ENCODE data around the gene BORCS6. TPM values are rescaled to one million over a fixed set of nuclear protein-coding genes. Genes with fewer than 3 reads are reported as not detected.
"Not testable (repeated sequence)": the region's sequence is repeated elsewhere in the genome, so short reads cannot be mapped to it uniquely, and the experiment has no call there.

The BORCS6 gene
- total RNA-seq, 1 experiment from 2014 or later = 7.3 TPM

DNA sequence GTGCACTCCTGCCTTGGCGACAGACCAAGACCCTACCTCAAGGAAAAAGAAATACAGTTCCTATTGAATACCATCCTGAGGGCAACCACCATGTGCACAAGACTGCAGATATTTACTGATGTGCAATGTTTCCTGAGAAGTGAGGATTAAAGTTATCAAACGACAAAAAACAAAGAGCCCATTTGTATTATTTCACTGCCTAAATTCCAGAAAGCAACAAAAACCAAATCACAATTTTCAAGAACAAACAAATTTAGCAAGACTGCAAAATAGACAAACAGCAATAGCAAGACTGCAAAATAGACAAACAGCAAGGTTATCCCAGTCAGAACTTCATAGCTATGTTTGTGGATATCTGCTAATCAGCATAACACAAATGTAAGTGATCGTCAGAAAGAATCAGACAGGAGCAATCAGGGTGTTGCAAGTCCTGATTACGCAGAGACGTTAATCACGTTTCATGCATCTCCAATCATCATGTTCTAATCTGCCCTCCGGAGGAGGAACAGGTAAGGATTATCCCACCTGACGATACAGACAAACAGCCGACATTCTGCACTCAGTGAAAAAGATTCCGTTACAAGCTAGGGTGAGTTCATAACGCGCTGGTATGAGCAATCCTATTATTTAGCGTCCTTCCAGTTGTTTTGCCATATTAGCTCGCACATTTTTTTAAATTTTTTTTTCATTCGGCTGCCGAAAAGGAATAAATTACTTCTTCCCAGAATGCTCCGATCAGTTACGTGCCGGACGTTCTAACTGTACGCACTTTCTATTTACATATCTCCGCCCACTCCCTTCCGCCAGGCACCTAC, 16.7 kb downstream of the BORCS6 start:
- DNase-seq (peak; percentile 95), ATAC-seq (peak; percentile 76)
- no peak for TF ChIP-seq EZH2phosphoT487 (IDR thresholded peaks at IDR 0.05; ENCODE audit: borderline replicate concordance, low read length)
- no peak for TF ChIP-seq EZH2 (IDR thresholded peaks at IDR 0.05; ENCODE audit: low read length, unreplicated experiment)
- TF ChIP-seq, protein P1, sequence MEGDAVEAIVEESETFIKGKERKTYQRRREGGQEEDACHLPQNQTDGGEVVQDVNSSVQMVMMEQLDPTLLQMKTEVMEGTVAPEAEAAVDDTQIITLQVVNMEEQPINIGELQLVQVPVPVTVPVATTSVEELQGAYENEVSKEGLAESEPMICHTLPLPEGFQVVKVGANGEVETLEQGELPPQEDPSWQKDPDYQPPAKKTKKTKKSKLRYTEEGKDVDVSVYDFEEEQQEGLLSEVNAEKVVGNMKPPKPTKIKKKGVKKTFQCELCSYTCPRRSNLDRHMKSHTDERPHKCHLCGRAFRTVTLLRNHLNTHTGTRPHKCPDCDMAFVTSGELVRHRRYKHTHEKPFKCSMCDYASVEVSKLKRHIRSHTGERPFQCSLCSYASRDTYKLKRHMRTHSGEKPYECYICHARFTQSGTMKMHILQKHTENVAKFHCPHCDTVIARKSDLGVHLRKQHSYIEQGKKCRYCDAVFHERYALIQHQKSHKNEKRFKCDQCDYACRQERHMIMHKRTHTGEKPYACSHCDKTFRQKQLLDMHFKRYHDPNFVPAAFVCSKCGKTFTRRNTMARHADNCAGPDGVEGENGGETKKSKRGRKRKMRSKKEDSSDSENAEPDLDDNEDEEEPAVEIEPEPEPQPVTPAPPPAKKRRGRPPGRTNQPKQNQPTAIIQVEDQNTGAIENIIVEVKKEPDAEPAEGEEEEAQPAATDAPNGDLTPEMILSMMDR (conservative IDR thresholded peaks at IDR 0.05; ENCODE audit: low read depth, low read length) = no peak
- Histone ChIP-seq H3K27ac (ENCODE audit: low read length) (peak overlapping the region; percentile 94), H3K27me3 (ENCODE audit: low read length) (no peaks in the 10 kb centered on the region), H3F3A (ENCODE audit: low read length, unreplicated experiment) (peaks cover 9% of the 10 kb centered on the region), H3K4me1 (ENCODE audit: insufficient read depth, low read length) (peaks cover 18% of the 10 kb centered on the region), H3K9me2 (replicated peaks; ENCODE audit: low read length) (no peaks in the 10 kb centered on the region), H4K20me1 (ENCODE audit: low read length) (no peaks in the 10 kb centered on the region), H3K4me2 (ENCODE audit: low read length) (peak overlapping the region; percentile 82), H3K79me2 (ENCODE audit: low read length) (peaks cover 8% of the 10 kb centered on the region; the same call in 1 of the 2 replicates), H3K9ac (ENCODE audit: low read length) (peak overlapping the region; percentile 86), H3K36me3 (ENCODE audit: low read depth, low read length) (no peaks in the 10 kb centered on the region), H2AFZ (ENCODE audit: low read length) (peak overlapping the region; percentile 49; the same call in 1 of the 2 replicates), H3K4me3 (ENCODE audit: low read length) (peak overlapping the region; percentile 65), H3K9me3 (ENCODE audit: low read length) (no peaks in the 10 kb centered on the region)
- TSS peak; percentile 100 for BruUV-seq (replicated peaks)
- CTCF ChIA-PET = no interaction called here
- intact Hi-C loops (cut with micrococcal nuclease) = loop anchor here (5.0 kb wide), 1 partner anchor 36 kb away; no protein-coding TSS in a partner anchor
- POLR2A ChIA-PET (ENCODE audit: unreplicated experiment) = interaction anchor here (0.6 to 1.2 kb wide), 10 partner anchors 17 to 558 kb away, joined by 3 to 13 read pairs (median 4); partner anchors contain the start of genes ALOXE3, BORCS6, CTC1 and FXR2

DNA sequence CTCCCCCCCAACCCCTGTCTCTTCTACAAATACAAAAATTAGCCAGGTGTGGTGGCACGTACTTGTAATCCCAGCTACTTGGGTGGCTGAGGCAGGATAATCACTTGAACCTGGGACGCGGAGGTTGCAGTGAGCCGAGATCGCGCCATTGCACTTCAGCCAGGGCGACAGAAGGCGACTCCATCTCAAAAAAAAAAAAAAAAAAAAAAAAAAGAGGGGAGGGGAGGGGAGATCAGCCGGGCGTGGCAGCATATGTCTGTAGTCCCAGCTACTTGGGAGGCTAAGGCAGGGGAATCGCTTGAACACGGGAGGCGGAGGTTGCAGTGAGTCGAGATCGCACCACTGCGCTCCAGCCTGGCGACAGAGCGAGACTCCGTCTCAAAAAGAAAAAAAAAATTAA, 19.8 kb downstream of the BORCS6 start:
- CTCF ChIA-PET; H4K20me1 ChIP-seq (ENCODE audit: low read length); BruUV-seq (replicated peaks); H3K36me3 ChIP-seq (ENCODE audit: low read depth, low read length); H3K9me2 ChIP-seq (replicated peaks; ENCODE audit: low read length); H3K4me3 ChIP-seq (ENCODE audit: low read length); H3F3A ChIP-seq (ENCODE audit: low read length, unreplicated experiment); H3K4me2 ChIP-seq (ENCODE audit: low read length); DNase-seq; H3K9ac ChIP-seq (ENCODE audit: low read length); H3K27me3 ChIP-seq (ENCODE audit: low read length); ATAC-seq; H3K79me2 ChIP-seq (ENCODE audit: low read length); POLR2A ChIA-PET (ENCODE audit: unreplicated experiment); H3K4me1 ChIP-seq (ENCODE audit: insufficient read depth, low read length); H2AFZ ChIP-seq (ENCODE audit: low read length); H3K9me3 ChIP-seq (ENCODE audit: low read length); H3K27ac ChIP-seq (ENCODE audit: low read length): not testable (repeated sequence)
- intact Hi-C loops (cut with micrococcal nuclease) = loop anchor here (5.0 kb wide), 1 partner anchor 33 kb away; no protein-coding TSS in a partner anchor

DNA sequence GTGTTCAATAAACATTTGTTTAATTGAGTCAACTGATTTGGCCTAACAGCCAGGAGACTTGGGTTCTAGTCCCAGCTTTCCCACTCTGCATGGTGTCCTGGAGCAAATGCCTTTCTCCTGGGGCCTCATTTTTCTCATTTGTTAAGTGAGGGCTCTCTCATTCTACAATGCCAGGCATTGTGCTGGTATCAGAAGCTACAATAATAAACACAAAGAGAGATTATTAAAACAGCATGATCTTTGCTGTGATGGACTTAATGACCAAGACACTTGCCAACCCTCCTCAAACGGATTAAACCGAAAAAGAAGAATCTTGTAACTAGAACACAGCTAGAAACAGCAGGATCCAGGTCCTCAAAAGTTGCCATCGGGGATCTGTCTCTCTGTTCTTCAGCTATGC, 22.5 kb downstream of the BORCS6 start:
- H3K9me3 ChIP-seq (ENCODE audit: low read length) = no peaks in the 10 kb centered on the region
- DNase-seq (no peak), ATAC-seq (no peak)
- H2AFZ ChIP-seq (ENCODE audit: low read length) = no peak overlapping the region
- H3K27me3 ChIP-seq (ENCODE audit: low read length) = no peaks in the 10 kb centered on the region
- intact Hi-C loops (cut with micrococcal nuclease) = no loop called here
- H3F3A ChIP-seq (ENCODE audit: low read length, unreplicated experiment) = peaks cover 4% of the 10 kb centered on the region
- no peak overlapping the region for H3K4me2 ChIP-seq (ENCODE audit: low read length)
- no peak overlapping the region for H3K4me3 ChIP-seq (ENCODE audit: low read length)
- peaks cover 14% of the 10 kb centered on the region for H3K4me1 ChIP-seq (ENCODE audit: insufficient read depth, low read length)
- ChIA-PET CTCF (no interaction called here), POLR2A (ENCODE audit: unreplicated experiment) (no interaction called here)
- H3K9me2 ChIP-seq (replicated peaks; ENCODE audit: low read length) = no peaks in the 10 kb centered on the region
- peaks cover 2% of the 10 kb centered on the region for H3K79me2 ChIP-seq (ENCODE audit: low read length)
- no peak for TF ChIP-seq EZH2 (IDR thresholded peaks at IDR 0.05; ENCODE audit: low read length, unreplicated experiment)
- no peaks in the 10 kb centered on the region for H3K36me3 ChIP-seq (ENCODE audit: low read depth, low read length)
- H3K9ac ChIP-seq (ENCODE audit: low read length) = no peak overlapping the region
- no peak overlapping the region for H3K27ac ChIP-seq (ENCODE audit: low read length)
- no TSS peak for BruUV-seq (replicated peaks)
- H4K20me1 ChIP-seq (ENCODE audit: low read length) = no peaks in the 10 kb centered on the region

All from PC-3 (cell line).